SK-N-MC (cell line): ENCODE results near the gene TMCC3.

Experiments
- EZH2 ChIP-seq: fragments of 200-600 bp; sonication (generic); IDR thresholded peaks from one replicate; pipeline ENCODE4 v1.6.1; 2017; ENCODE audit warnings: antibody characterized with exemption
- FOXP2 ChIP-seq: optimal IDR thresholded peaks from 2 replicates; pipeline ENCODE3; 2011; ENCODE audit warnings: mild to moderate bottlenecking, moderate library complexity; ENCODE audit not compliant: insufficient read depth; ENCODE audit errors: extremely low read length, control extremely low read depth
- POLR2AphosphoS5 ChIP-seq: IDR thresholded peaks from 2 replicates; pipeline ENCODE4 v1.6.1; 2012; ENCODE audit warnings: mild to moderate bottlenecking, low read depth, low read length, borderline replicate concordance

DNA sequence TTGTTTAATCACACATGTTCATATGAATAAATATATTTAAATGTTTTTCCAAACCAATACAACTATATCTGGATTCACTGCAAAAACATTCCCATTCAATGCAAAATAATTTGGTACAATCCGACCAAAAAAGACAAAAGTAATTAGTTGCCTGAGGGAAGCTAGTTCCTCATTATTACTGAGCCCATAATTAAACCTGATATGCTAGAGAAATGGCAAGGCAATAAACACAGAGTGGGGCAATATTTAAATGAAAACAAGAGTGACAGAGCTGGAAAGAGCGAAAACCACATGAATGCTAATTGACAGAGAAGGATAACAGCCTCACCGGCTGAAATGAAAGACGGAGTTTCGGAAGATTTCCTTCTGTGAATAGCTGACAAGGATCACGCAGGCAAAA lies 82.6 kb downstream of the TMCC3 start:
- no peak for TF ChIP-seq EZH2
- TF ChIP-seq POLR2AphosphoS5, result no peak
- TF ChIP-seq FOXP2, result no peak
